CD4-positive, alpha-beta T cell (primary cell): Measurements from ENCODE around the gene KCNC2. TPM values are rescaled to one million over a fixed set of nuclear protein-coding genes. Genes with fewer than 3 reads are reported as not detected.

Experiments used
- ATAC-seq: fragments of 200-7000 bp; cut with Tn5 transposase; one replicate; pipeline ENCODE4 v1.10.0; 2022; ENCODE audit warnings: mild to moderate bottlenecking; ENCODE audit not compliant: poor library complexity
- CTCF ChIA-PET: fragments of 350-600 bp; sonication (Branson Sonifier 250); formaldehyde crosslinking; loops from one replicate; lab custom pipeline; 2021; ENCODE audit warnings: antibody characterized with exemption, inconsistent platforms; lab: Charles Lee
- POLR2A ChIA-PET: fragments of 350-600 bp; sonication (Branson Sonifier 250); formaldehyde crosslinking; loops from one replicate; lab custom pipeline; 2021; ENCODE audit warnings: antibody characterized with exemption, inconsistent platforms; lab: Charles Lee
- DNase-seq, 14 experiments: peaks; one replicate each; pipeline ENCODE4 v3.0.0-alpha.2; 2013 to 2020; ENCODE audit warnings: mixed read lengths in 2 of 14
- H3K27ac ChIP-seq, 2 donors: one replicate each; pipeline versions ENCODE4 v1.5.1 to v1.7.0; 2013; ENCODE audit warnings: low read length in 2 of 2, low read depth in 1 of 2, mild to moderate bottlenecking in 1 of 2
- H3K27me3 ChIP-seq, 2 experiments: 1 replicate in 1 of 2; 2 replicates in 1 of 2; pipeline versions ENCODE4 v1.6.1 to v1.7.0; 2013; ENCODE audit warnings: low read length in 2 of 2, control low read depth in 1 of 2, mild to moderate bottlenecking in 1 of 2, moderate library complexity in 1 of 2; ENCODE audit not compliant: insufficient read depth in 2 of 2, control insufficient read depth in 1 of 2
- H3K36me3 ChIP-seq: one replicate; pipeline ENCODE4 v1.6.1; 2013; ENCODE audit warnings: low read length, control low read depth; ENCODE audit not compliant: insufficient read depth
- H3K4me1 ChIP-seq: one replicate; pipeline ENCODE4 v1.6.1; 2013; ENCODE audit warnings: low read length, control low read depth; ENCODE audit not compliant: insufficient read depth
- H3K4me3 ChIP-seq: one replicate; pipeline ENCODE4 v1.5.1; 2013; ENCODE audit warnings: mild to moderate bottlenecking, low read length, moderate library complexity
- H3K9me3 ChIP-seq, 2 experiments: 1 replicate in 1 of 2; 2 replicates in 1 of 2; pipeline versions ENCODE4 v1.6.1 to v1.7.0; 2013; ENCODE audit warnings: low read length in 2 of 2, mild to moderate bottlenecking in 2 of 2, control low read depth in 1 of 2, moderate library complexity in 1 of 2; ENCODE audit not compliant: control insufficient read depth in 1 of 2, insufficient read depth in 1 of 2
- H3K27ac Mint-ChIP-seq: one replicate; pipeline ENCODE4 v1.8.0; 2020; ENCODE audit warnings: mixed read lengths
- H3K27me3 Mint-ChIP-seq: one replicate; pipeline ENCODE4 v1.8.0; 2021; ENCODE audit warnings: mixed read lengths
- H3K36me3 Mint-ChIP-seq: one replicate; pipeline ENCODE4 v1.8.0; 2021; ENCODE audit warnings: low read depth, mixed read lengths
- H3K4me1 Mint-ChIP-seq: one replicate; pipeline ENCODE4 v1.8.0; 2021; ENCODE audit warnings: low read depth, mixed read lengths
- H3K4me3 Mint-ChIP-seq: one replicate; pipeline ENCODE4 v1.8.0; 2020; ENCODE audit warnings: mild to moderate bottlenecking, mixed read lengths
- H3K9me3 Mint-ChIP-seq: one replicate; pipeline ENCODE4 v1.8.0; 2020; ENCODE audit warnings: mixed read lengths
- CTCF ChIP-seq: fragments of 200-600 bp; IDR thresholded peaks from one replicate; pipeline ENCODE4 v1.8.0; 2022; ENCODE audit warnings: antibody characterized with exemption, mild to moderate bottlenecking
- intact Hi-C, 2 experiments: fragments of 100-400 bp; cut with DNase I in 1 of 2; cut with micrococcal nuclease in 1 of 2; formaldehyde crosslinking; loops; one replicate each; pipeline versions ENCODE4 v1.15.1 to v1.9.0; 2023 to 2025; cut with DNase I, micrococcal nuclease
- total RNA-seq, 174 experiments: library from RNA in 2 of 174; stranded (reverse) in 2 of 174; gene quantifications; one replicate each; pipeline ENCODE4 v1.2.3 and lab custom pipeline; 2021 to 2026

Gene KCNC2
- total RNA-seq, 2 experiments from 2014 or later = not detected

GRCh38 chr12:75087654-75088053, 122.0 kb downstream of the KCNC2 start:
- Mint-ChIP-seq H3K36me3 (no peaks in the 10 kb centered on the region), H3K27me3 (no peaks in the 10 kb centered on the region), H3K27ac (no peak overlapping the region)

GRCh38 chr12:75086091-75087038, 123.3 kb downstream of the KCNC2 start:
- H3K27ac Mint-ChIP-seq = no peak overlapping the region
- no peaks in the 10 kb centered on the region for H3K4me1 Mint-ChIP-seq
- Histone ChIP-seq H3K36me3 (no peaks in the 10 kb centered on the region), H3K4me1 (no peaks in the 10 kb centered on the region), H3K9me3 (no peaks in the 10 kb centered on the region), H3K27ac (no peak overlapping the region), H3K27me3 (no peaks in the 10 kb centered on the region), H3K4me3 (no peak overlapping the region)
- no peak for ATAC-seq
- H3K36me3 Mint-ChIP-seq = no peaks in the 10 kb centered on the region
- ChIA-PET POLR2A (no interaction called here), CTCF (interaction anchor here (0.6 kb wide), 1 partner anchor 408 kb away, joined by 3 read pairs; no protein-coding TSS in a partner anchor)
- TF ChIP-seq CTCF = no peak
- H3K9me3 Mint-ChIP-seq = no peaks in the 10 kb centered on the region
- H3K4me3 Mint-ChIP-seq = no peak overlapping the region
- intact Hi-C loops = no loop called here
- no peak for DNase-seq
- no peaks in the 10 kb centered on the region for H3K27me3 Mint-ChIP-seq

More at GRCh38 chr12:75087654-75088053, 122.0 kb downstream of the KCNC2 start:
- Histone ChIP-seq H3K4me3 (no peak overlapping the region), H3K27ac (no peak overlapping the region), H3K9me3 (no peaks in the 10 kb centered on the region), H3K4me1 (no peaks in the 10 kb centered on the region), H3K36me3 (no peaks in the 10 kb centered on the region), H3K27me3 (no peaks in the 10 kb centered on the region)
- ChIA-PET POLR2A (no interaction called here), CTCF (interaction anchor here (0.9 kb wide), 1 partner anchor 12 kb away, joined by 3 read pairs; no protein-coding TSS in a partner anchor)
- intact Hi-C loops = no loop called here
- ATAC-seq (no peak), DNase-seq (peak in 3 of 14 experiments; percentile 3 to 7 (median 3))
- H3K4me3 Mint-ChIP-seq = no peak overlapping the region
- H3K9me3 Mint-ChIP-seq = no peaks in the 10 kb centered on the region
- H3K4me1 Mint-ChIP-seq = no peaks in the 10 kb centered on the region
- TF ChIP-seq CTCF = no peak

- Histone ChIP-seq H3K27me3 (no peaks in the 10 kb centered on the region), H3K4me3 (no peak overlapping the region), H3K27ac (no peak overlapping the region), H3K36me3 (no peaks in the 10 kb centered on the region), H3K4me1 (no peaks in the 10 kb centered on the region), H3K9me3 (no peaks in the 10 kb centered on the region)
- H3K4me1 Mint-ChIP-seq = no peaks in the 10 kb centered on the region
- no peak for ATAC-seq
- TF ChIP-seq CTCF = no peak
- H3K36me3 Mint-ChIP-seq = no peaks in the 10 kb centered on the region
- H3K4me3 Mint-ChIP-seq = no peak overlapping the region
- POLR2A ChIA-PET = no interaction called here
- H3K9me3 Mint-ChIP-seq = no peaks in the 10 kb centered on the region
- intact Hi-C loops = no loop called here
- no peak for DNase-seq
- H3K27ac Mint-ChIP-seq = no peak overlapping the region
- no peaks in the 10 kb centered on the region for H3K27me3 Mint-ChIP-seq
- CTCF ChIA-PET = no interaction called here
Observed at GRCh38 chr12:75081305-75081704, 128.3 kb downstream of the KCNC2 start.
